ENCODE results near the gene ELN.

Gene ELN

DNA sequence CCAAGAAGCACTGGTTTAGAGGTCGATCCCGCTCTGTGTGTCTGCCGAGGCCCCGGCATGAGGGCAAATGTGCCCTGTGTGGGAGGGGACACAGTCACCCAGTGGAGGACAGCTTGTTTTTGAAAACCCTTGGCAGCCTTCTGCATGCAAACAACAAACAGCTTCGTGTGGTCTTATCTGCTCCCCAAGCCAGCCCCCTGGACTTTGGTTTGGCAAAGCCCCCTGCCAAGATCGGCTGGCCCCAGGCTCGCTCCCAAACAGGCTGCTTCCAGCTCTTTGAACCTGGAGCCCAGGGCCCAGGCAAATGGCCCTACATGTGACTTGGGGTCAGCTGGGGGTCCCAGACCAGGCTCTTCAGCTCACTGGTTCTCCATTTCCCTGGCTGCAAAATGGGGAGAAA, 2.9 kb downstream of the ELN start:
- H3K27ac Mint-ChIP-seq, result peak overlapping the region in 2 of 3 experiments; percentile 44 to 70

DNA sequence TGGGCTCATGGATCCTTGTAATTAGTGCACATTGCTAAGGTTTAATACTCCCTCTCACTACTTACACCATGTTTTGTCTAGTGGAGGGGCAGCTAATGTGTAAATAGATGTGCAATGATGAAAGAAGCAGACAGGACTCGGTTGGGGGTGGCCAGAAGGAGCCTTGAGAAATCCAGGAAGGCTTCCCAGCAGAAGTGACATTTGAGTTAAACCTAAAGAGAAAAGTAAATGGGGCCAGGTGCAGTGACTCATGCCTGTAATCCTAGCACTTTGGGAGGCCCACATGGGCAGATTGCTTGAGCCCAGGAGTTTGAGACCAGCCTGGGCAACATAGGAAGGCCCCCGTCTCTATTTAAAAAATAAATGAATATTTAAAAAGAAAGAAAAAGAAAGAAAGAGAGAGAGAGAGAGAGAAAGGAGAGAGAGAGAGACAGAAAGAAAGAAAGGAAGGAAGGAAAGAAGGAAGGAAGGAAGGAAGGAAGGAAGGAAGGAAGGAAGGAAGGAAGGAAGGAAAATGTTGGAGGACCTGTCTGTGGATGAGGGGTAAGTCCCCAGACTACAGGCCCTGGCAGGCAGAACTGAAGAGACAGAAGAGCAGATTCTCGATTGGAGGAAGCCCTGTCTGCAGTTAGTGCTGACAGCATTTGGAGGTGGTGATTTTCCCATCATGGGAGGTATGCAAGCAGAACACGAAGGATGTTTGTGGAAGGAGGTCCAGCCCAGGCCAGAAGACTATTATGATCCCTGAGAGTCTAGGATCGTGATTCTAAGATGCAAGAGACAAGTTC, 3.6 kb downstream of the ELN start:
- peak overlapping the region; percentile 50 to 89 (median 70) for H3K27ac Mint-ChIP-seq
- H3K36me3 Mint-ChIP-seq (ENCODE audit: low read depth), result no peaks in the 10 kb centered on the region

More for the DNA sequence above, 2.9 kb downstream of the ELN start:
- TF ChIP-seq, protein P1, sequence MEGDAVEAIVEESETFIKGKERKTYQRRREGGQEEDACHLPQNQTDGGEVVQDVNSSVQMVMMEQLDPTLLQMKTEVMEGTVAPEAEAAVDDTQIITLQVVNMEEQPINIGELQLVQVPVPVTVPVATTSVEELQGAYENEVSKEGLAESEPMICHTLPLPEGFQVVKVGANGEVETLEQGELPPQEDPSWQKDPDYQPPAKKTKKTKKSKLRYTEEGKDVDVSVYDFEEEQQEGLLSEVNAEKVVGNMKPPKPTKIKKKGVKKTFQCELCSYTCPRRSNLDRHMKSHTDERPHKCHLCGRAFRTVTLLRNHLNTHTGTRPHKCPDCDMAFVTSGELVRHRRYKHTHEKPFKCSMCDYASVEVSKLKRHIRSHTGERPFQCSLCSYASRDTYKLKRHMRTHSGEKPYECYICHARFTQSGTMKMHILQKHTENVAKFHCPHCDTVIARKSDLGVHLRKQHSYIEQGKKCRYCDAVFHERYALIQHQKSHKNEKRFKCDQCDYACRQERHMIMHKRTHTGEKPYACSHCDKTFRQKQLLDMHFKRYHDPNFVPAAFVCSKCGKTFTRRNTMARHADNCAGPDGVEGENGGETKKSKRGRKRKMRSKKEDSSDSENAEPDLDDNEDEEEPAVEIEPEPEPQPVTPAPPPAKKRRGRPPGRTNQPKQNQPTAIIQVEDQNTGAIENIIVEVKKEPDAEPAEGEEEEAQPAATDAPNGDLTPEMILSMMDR (IDR thresholded peaks at IDR 0.05; ENCODE audit: unreplicated experiment in 3 of 3), result no peak
- Mint-ChIP-seq H3K4me3 (peak overlapping the region in 2 of 3 experiments; percentile 50 to 76), H3K9me3 (no peaks in the 10 kb centered on the region), H3K4me1 (peaks cover 62% of the 10 kb centered on the region), H3K36me3 (ENCODE audit: low read depth) (no peaks in the 10 kb centered on the region), H3K27me3 (ENCODE audit: low read depth) (peaks cover 4% of the 10 kb centered on the region)

DNA sequence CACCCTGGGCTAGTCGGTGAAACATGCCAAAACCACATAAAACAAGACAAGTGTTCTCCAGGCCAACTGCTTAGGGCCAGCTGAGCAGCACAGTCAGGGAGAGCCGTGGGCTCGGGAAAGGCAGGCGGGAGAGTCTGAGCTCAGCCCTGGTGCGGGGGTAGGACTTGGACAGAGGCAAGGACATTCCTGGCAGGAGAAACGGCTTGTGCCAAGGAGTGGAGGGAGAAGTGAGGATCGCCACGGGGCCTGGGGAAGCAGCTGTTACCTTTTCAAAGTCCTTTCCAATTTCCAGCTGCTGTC, 4.2 kb downstream of the ELN start:
- peaks cover 49% of the 10 kb centered on the region for H3K4me1 Mint-ChIP-seq
- peak overlapping the region in 2 of 3 experiments; percentile 37 to 59 for H3K4me3 Mint-ChIP-seq
- H3K27me3 Mint-ChIP-seq (ENCODE audit: low read depth), result no peaks in the 10 kb centered on the region
- TF ChIP-seq, protein P1 (IDR thresholded peaks at IDR 0.05; ENCODE audit: unreplicated experiment in 3 of 3), result no peak
- no peaks in the 10 kb centered on the region for H3K36me3 Mint-ChIP-seq (ENCODE audit: low read depth)
- H3K9me3 Mint-ChIP-seq, result no peaks in the 10 kb centered on the region
- peak overlapping the region; percentile 50 to 89 (median 70) for H3K27ac Mint-ChIP-seq

More for the DNA sequence above, 3.6 kb downstream of the ELN start:
- Mint-ChIP-seq H3K27me3 (ENCODE audit: low read depth) (peaks cover 3% of the 10 kb centered on the region), H3K4me1 (peaks cover 54% of the 10 kb centered on the region), H3K9me3 (no peaks in the 10 kb centered on the region), H3K4me3 (peak overlapping the region in 2 of 3 experiments; percentile 50 to 76)
- TF ChIP-seq, protein P1 (IDR thresholded peaks at IDR 0.05; ENCODE audit: unreplicated experiment in 3 of 3), result no peak

- Mint-ChIP-seq H3K4me1 (peaks cover 49% of the 10 kb centered on the region), H3K4me3 (peak overlapping the region in 2 of 3 experiments; percentile 19 to 59), H3K27ac (peak overlapping the region in 2 of 3 experiments; percentile 50 to 70), H3K36me3 (ENCODE audit: low read depth) (no peaks in the 10 kb centered on the region), H3K9me3 (no peaks in the 10 kb centered on the region), H3K27me3 (ENCODE audit: low read depth) (no peaks in the 10 kb centered on the region)
- TF ChIP-seq, protein P1 (IDR thresholded peaks at IDR 0.05; ENCODE audit: unreplicated experiment in 3 of 3), result no peak
These were observed 4.8 kb downstream of the ELN start for GRCh38 chr7:74032624-74033371.

- Mint-ChIP-seq H3K4me3 (peak overlapping the region in 1 of 3 experiments; percentile 48), H3K27ac (peak overlapping the region in 2 of 3 experiments; percentile 53 to 80), H3K36me3 (ENCODE audit: low read depth) (no peaks in the 10 kb centered on the region), H3K9me3 (no peaks in the 10 kb centered on the region), H3K4me1 (peaks cover 53% of the 10 kb centered on the region), H3K27me3 (ENCODE audit: low read depth) (no peaks in the 10 kb centered on the region)
- TF ChIP-seq, protein P1 (IDR thresholded peaks at IDR 0.05; ENCODE audit: unreplicated experiment in 3 of 3), result no peak
These were observed 5.7 kb downstream of the ELN start for GRCh38 chr7:74033372-74034311.
